Osteoblast (primary cell): ENCODE data around the gene ILF3. TPM values are rescaled to one million over a fixed set of nuclear protein-coding genes. Genes with fewer than 3 reads are reported as not detected.

ENCODE experiments used
- DNase-seq: peaks from one replicate; pipeline ENCODE4 v3.0.0; 2011; ENCODE audit warnings: low spot score, mixed read lengths; ENCODE audit not compliant: insufficient read length; ENCODE audit errors: missing footprints
- H2AFZ ChIP-seq: 2 replicates; pipeline ENCODE4 v1.6.0; 2011; ENCODE audit warnings: mild to moderate bottlenecking, low read length
- H3K27ac ChIP-seq: 2 replicates; pipeline ENCODE4 v1.5.1; 2011; ENCODE audit warnings: mild to moderate bottlenecking, low read depth, low read length, moderate library complexity
- H3K27me3 ChIP-seq: 2 replicates; pipeline ENCODE4 v1.6.0; 2012; ENCODE audit warnings: mild to moderate bottlenecking, control low read depth, inconsistent platforms, low read length, moderate library complexity; ENCODE audit not compliant: insufficient read depth
- H3K36me3 ChIP-seq: 2 replicates; pipeline ENCODE4 v1.5.1; 2011; ENCODE audit warnings: mild to moderate bottlenecking, low read length, control low read depth, moderate library complexity; ENCODE audit not compliant: insufficient read depth
- H3K4me1 ChIP-seq: 2 replicates; pipeline ENCODE4 v1.5.1; 2011; ENCODE audit warnings: mild to moderate bottlenecking, low read length, control low read depth, moderate library complexity; ENCODE audit not compliant: insufficient read depth
- H3K4me2 ChIP-seq: 2 replicates; pipeline ENCODE4 v1.6.0; 2011; ENCODE audit warnings: mild to moderate bottlenecking, low read length; ENCODE audit not compliant: insufficient read depth
- H3K4me3 ChIP-seq: fragments of 200-600 bp; sonication (generic); 3 replicates; pipeline ENCODE4 v1.5.1; 2012; ENCODE audit warnings: mild to moderate bottlenecking, low read length, inconsistent platforms; ENCODE audit not compliant: insufficient read depth
- H3K79me2 ChIP-seq: 2 replicates; pipeline ENCODE4 v1.6.0; 2012; ENCODE audit warnings: mild to moderate bottlenecking, low read length, control low read depth, inconsistent platforms; ENCODE audit not compliant: insufficient read depth
- H3K9me3 ChIP-seq: 2 replicates; pipeline ENCODE4 v1.5.1; 2011; ENCODE audit warnings: low read depth, low read length, control low read depth
- H4K20me1 ChIP-seq: 2 replicates; pipeline ENCODE4 v1.6.0; 2012; ENCODE audit warnings: mild to moderate bottlenecking, low read length, control low read depth; ENCODE audit not compliant: insufficient read depth
- total RNA-seq: library from RNA; depleted of rRNA; stranded (reverse); fragments of >200 nt; gene quantifications from 2 replicates; pipeline ENCODE4 v1.2.3, GENCODE V29; 2012
- TF ChIP-seq, protein P1 (sequence below): IDR thresholded peaks from 2 replicates; pipeline ENCODE4 v1.5.1; 2011; ENCODE audit warnings: mild to moderate bottlenecking, low read depth, low read length, moderate library complexity; ENCODE audit errors: extremely low read depth

Gene ILF3
- total RNA-seq, 1 donor: 107 TPM

DNA sequence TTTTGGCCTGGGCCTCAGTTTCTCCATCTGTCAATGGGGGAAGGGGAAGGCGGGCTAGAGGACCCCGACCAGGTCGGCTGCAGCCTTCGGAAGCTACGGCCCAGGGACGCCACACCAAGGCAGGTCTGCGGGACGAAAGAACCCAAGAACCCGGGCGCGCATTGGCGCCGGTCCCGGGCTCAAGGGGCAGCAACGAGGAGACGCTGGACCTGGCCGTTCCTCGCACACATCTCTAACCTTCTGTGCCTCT lies 739 bp upstream of the ILF3 start:
- TF ChIP-seq, protein P1, sequence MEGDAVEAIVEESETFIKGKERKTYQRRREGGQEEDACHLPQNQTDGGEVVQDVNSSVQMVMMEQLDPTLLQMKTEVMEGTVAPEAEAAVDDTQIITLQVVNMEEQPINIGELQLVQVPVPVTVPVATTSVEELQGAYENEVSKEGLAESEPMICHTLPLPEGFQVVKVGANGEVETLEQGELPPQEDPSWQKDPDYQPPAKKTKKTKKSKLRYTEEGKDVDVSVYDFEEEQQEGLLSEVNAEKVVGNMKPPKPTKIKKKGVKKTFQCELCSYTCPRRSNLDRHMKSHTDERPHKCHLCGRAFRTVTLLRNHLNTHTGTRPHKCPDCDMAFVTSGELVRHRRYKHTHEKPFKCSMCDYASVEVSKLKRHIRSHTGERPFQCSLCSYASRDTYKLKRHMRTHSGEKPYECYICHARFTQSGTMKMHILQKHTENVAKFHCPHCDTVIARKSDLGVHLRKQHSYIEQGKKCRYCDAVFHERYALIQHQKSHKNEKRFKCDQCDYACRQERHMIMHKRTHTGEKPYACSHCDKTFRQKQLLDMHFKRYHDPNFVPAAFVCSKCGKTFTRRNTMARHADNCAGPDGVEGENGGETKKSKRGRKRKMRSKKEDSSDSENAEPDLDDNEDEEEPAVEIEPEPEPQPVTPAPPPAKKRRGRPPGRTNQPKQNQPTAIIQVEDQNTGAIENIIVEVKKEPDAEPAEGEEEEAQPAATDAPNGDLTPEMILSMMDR: no peak
- Histone ChIP-seq H3K4me3 (peak overlapping the region; percentile 88), H3K27ac (peak overlapping the region; percentile 98), H3K4me1 (peaks cover 8% of the 10 kb centered on the region), H3K36me3 (peaks cover 14% of the 10 kb centered on the region), H2AFZ (peak overlapping the region; percentile 93), H3K79me2 (peaks cover 47% of the 10 kb centered on the region), H3K27me3 (no peaks in the 10 kb centered on the region), H4K20me1 (peaks cover 35% of the 10 kb centered on the region), H3K4me2 (peak overlapping the region; percentile 75), H3K9me3 (no peaks in the 10 kb centered on the region)
- DNase-seq: no peak

DNA sequence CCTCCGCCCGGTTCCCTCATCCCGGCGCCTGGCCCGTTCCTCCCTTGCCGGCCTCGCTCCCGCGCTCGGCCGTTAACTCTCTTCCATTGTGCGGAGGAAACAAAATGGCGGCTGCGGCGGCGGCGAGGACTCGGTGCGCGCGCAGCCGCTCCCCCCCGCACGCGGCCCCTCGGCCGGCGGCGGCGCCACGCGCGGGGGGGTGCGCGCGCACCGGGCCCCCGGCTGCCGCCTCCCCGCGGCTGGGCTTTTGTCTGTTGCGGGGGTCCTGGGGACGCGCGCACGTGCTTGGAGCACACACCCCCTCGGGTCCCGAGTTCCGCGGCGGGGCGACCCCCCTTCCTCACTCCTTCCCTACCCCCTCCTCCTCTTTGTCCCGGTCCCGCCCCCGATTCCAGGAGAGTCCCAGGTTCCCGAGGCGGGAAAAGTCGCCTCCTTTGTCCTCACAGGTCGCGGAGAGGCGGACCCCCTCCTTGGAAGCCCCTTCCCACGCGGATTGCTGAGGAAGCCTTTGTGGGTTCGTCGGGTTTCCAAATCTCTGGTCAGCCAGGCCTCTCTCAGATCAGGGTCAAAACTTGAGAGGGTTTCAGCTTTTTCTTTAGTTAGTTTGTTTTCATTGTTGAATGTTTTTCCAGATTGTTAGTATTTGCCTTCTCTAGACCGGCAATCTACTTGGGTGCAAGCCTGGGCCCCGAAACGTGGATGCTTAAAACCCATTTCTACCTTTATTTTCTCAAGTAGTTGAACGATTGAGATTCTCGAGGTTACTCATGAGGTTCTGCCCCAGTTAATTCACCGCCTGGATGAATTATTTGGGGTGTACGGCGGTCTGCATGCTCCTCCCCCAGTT lies 687 bp downstream of the ILF3 start:
- peaks cover 61% of the 10 kb centered on the region for H3K79me2 ChIP-seq
- H3K4me3 ChIP-seq: peak overlapping the region; percentile 88
- no peaks in the 10 kb centered on the region for H3K27me3 ChIP-seq
- DNase-seq: peak; percentile 97
- H3K4me1 ChIP-seq: peaks cover 14% of the 10 kb centered on the region
- no peak overlapping the region for H2AFZ ChIP-seq
- no peaks in the 10 kb centered on the region for H3K9me3 ChIP-seq
- TF ChIP-seq, protein P1: no peak
- H3K36me3 ChIP-seq: peaks cover 14% of the 10 kb centered on the region
- peak overlapping the region; percentile 76 for H3K27ac ChIP-seq
- H4K20me1 ChIP-seq: peaks cover 47% of the 10 kb centered on the region
- H3K4me2 ChIP-seq: peak overlapping the region; percentile 88

DNA sequence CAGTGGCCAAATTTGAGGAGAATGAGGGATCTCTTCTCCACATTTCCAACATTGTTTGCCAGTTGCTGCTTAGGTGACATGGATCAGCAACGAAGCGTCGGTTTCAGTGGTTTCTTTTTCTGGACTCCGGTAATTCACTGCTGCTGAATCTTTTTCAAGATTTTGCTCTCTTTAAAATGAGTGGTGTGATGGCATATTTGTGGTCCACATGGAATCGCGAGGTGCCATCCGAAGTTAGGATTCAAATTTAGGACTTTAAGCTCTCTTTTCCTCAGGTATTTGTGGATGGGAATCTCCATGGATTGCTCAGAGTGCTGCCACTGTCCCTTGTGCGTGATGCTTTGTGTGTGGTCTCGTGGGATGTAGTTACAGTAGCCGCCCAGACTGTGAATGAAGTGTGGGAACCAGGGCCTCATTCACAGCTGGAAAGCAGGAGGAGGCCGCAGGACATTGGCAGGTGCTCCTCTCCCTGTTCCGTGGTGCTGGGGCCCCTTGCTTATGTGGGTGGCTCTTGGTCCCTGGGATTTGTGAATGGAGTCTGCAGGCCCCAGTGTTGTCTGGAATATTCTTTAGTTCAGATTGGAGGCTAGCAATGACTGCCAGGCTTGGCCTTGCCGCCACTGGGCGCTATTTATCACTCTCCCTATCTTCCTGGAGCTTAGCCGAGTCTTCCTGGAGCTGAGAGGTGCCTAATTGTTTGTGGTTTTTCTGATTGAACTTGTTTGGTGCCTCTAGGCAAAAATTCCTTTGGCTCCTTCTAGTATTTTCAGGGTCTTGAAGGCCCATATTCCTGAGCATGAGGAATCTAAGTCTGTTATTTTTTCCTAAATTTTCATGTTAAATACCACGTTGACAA lies 1.5 kb downstream of the ILF3 start:
- Histone ChIP-seq H3K36me3 (peaks cover 23% of the 10 kb centered on the region), H3K4me1 (peaks cover 20% of the 10 kb centered on the region), H3K4me3 (peak overlapping the region; percentile 88), H3K9me3 (no peaks in the 10 kb centered on the region), H3K4me2 (peak overlapping the region; percentile 88), H4K20me1 (peaks cover 55% of the 10 kb centered on the region), H3K27ac (peak overlapping the region; percentile 76), H3K27me3 (no peaks in the 10 kb centered on the region), H3K79me2 (peaks cover 69% of the 10 kb centered on the region), H2AFZ (no peak overlapping the region)
- TF ChIP-seq, protein P1: peak; percentile 11
- DNase-seq: no peak

DNA sequence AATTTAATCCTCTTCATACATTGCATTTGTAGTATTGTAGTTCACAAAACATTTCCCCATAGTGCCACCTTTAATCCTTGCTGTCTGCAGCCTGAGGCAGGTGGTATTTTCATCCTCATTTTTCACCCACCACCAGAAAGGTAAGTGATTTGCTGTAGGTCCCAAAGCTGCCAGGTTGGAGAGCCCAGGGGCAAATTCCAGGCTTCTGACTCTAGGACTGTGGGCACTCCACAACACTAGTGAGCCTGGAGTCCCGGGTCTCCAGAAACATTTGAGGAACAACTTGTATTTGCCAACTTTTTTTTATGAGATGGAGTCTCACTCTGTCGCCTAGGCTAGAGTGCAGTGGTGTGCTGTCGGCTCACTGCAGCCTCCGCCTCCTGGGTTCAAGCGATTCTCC lies 6.2 kb downstream of the ILF3 start:
- Histone ChIP-seq H3K36me3 (peaks cover 29% of the 10 kb centered on the region), H3K4me1 (peaks cover 39% of the 10 kb centered on the region), H3K4me2 (no peak overlapping the region), H3K27ac (no peak overlapping the region), H3K27me3 (no peaks in the 10 kb centered on the region), H2AFZ (no peak overlapping the region), H3K79me2 (peaks cover 100% of the 10 kb centered on the region), H3K4me3 (no peak overlapping the region), H3K9me3 (no peaks in the 10 kb centered on the region), H4K20me1 (peaks cover 91% of the 10 kb centered on the region)
- TF ChIP-seq, protein P1: no peak
- no peak for DNase-seq
